HG03575 (cell line): ENCODE measurements around the gene NSMCE4A.
"Not testable (repeated sequence)": the region's sequence is repeated elsewhere in the genome, so short reads cannot be mapped to it uniquely, and the experiment has no call there.

Source experiments
- ATAC-seq: cut with Tn5 transposase; IDR thresholded peaks from one replicate; pipeline ENCODE4 v1.9.1; 2021; ENCODE audit not compliant: unreplicated experiment, insufficient number of reproducible peaks, low FRiP score; ENCODE audit errors: extremely low read depth

NSMCE4A gene

DNA sequence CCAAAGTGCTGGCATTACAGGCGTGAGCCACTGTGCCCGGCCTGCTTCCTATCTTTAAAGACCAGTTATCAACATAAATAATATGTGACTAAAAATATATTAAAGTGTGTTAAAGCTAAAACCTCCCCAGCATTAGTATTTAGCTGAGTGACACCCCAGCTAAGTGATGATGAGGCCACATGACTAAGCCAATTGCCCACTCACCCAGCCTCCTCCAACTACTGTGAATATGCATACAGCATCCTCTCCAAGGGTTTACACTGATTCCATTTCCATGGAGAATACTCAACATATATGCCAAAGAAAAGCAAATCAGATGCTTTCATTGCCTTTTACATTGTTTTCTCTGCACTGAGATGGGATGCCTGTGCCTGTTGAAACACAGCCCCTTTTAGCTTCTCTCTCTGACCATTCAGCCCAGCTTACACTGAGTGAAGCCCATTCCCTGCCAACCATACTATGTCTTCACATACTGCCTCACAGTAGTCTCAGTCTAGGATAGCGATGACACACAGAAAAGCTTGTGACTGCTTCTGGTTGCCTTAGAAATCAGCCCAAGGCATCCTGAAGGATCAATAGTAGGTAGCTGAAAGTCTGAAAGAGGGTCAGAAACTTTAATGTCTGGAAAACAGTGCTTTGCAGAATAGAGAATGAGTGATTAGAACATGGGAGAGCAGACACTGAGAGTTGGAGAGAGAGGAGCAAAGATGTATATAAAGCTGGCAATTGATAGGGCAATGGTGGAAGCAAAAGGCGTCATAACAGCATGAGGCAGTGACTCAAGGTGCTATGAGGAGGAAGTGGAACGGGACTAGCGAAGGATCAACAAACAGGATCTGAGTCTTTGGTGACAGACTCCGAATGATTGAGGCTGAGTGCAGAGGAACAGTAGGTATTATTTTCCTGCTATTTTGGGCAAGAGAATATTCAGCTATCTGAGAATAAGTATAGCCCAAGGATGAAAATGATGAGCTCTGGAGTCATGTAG lies 27.4 kb downstream of the NSMCE4A start:
- ATAC-seq, result no peak

DNA sequence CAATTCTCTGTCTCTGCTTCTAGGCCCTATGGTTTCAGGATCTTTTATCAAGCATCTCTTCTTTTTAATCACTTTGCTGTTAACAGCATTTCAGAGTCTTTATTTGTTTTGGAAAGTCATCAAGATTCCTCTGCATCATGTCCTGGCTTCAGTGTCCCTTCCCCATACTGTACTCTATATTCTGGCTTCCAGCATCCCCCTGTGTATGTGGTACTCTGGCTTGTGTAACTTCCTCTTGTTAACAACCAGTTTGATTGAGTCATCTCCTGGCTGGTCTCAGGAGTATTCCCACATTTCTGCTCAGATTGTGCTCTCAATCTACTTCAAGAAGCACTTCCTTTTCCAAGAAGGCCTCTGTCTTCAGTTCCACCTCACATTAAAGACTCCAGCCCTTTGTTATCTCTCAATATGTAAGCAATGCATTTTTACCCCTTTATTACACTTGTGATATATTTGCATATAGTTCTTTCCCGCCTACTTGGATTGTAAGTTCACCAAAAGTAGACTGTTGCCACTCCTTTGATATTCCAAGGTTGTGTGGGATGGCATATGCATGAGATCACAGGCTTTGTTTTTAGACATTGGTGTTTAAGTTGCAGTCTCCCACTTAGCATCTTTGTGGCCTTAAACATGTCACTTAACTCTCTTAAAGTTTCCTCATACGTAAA lies 32.1 kb downstream of the NSMCE4A start:
- ATAC-seq, result no peak

DNA sequence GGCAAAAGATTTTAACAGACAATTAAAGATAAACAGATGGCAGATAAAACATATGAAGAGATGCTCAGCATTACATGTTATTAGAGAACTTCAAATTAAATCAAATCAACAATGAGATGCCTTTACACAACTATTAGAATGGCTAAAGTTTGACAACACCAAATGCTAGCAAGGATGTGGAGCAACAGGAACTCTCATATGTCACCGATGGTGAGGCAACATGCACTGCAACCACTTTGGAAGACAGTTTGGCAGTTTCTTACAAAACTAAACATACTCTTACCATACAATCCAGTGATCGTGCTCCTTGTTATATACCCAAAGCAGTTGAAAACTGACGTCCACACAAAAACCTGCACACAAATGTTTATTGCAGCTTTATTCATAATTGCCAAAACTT lies 33.5 kb downstream of the NSMCE4A start:
- no peak for ATAC-seq

GRCh38 chr10:121936295-121936694 lies 38.7 kb downstream of the NSMCE4A start:
- ATAC-seq, result no peak

DNA sequence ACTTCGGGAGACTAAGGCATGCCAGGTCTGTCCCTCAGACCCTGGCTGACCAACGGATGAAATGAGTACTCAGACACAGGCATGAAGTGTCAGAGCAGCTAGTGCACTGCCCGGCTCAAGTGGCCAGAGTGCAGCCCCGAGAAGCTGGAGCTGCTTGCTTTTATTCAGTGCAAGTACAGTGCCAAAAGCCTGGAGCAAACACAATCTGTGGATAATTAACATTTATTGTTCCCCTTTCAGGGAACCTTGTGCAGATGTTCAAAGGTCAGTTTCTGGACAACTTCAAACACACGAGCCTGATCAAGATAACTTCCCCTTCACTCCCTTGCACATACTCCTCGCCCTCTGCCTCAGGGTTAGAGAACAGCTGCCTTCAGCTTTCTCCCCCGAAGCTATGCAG lies 39.3 kb downstream of the NSMCE4A start:
- no peak for ATAC-seq

DNA sequence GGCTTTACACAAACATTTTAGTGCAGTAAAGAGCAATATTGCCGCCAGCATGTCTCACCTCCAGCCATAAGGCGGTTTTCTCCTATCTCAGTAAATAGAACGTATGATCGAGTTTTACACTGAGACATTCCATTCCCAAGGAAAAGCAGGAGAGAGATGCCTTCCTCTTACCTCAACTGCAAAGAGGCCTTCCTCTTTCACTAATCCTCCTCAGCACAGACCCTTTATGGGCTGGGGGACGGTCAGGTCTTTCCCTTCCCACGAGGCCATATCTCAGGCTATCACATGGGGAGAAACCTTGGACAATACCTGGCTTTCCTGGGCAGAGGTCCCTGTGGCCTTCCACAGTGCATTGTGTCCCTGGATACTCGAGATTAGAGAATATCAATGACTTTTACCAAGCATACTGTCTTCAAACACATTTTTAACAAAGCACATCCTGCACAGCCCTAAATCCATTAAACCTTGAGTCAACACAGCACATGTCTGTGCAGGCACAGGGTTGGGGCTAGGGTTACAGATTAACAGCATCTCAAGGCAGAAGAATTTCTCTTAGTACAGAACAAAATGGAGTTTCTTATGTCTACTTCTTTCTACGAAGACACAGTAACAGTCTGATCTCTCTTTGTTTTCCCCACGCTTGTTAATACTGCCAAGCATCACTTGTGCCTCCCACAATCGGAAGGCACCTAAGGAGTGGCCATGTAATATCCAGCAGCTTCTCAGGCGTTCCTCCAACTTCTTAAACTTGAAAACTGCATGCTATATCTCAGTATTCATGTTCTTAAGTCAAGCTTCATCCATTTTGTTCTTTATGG lies 44.5 kb downstream of the NSMCE4A start:
- ATAC-seq, result not testable (repeated sequence)

DNA sequence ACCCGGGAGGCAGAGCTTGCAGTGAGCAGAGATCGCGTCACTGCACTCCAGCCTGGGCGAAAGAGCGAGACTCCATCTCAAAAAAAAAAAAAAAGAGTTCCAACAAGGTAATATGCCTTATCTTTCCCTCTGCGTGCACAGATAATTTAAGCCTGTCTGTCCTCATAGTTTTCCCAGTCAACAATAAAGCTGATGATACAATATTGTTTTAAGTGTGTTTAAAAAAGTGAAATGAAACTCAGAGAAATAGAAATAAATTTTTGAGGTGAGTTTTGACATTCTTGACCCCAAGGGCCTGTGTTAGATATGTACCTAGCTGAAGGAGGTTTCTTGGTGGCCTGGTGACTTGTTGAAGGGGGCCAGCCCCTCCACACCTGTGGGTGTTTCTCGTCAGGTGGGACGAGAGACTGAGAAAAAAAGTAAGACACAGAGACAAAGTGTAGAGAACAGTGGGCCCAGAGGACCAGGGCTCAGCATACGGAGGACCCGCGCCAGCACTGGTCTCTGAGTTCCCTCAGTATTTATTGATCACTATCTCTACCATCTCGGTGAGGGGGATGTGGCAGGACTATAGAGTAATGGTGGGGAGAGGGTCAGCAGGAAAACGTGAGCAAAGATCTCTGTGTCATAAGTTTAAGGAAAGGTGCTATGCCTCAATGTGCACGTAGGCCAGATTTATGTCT lies 45.3 kb downstream of the NSMCE4A start:
- ATAC-seq, result not testable (repeated sequence)

DNA sequence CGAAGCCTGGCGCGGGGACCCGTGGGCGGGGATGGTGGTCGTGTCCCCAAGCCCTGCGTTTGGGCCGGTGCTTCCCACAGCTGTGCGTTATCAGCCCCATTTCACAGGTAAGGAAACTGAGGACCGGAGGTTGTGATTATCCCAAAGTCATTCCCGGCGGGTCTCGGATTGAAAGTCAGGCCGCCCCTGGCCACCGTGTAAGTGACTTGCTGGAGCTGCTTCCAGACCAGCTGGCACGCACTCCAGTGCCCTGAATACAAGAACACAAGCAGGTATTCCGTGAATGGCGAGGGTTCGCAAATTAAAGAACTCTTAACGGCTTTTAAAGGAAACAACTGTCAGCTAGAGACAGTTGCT lies 46.5 kb downstream of the NSMCE4A start:
- ATAC-seq, result no peak

- ATAC-seq, result no peak
Measured at GRCh38 chr10:121927841-121928527, 47.0 kb downstream of the NSMCE4A start, which contains the start of gene ATE1. ATE1 (minus strand) TSS chr10:121928031; CDS start chr10:121927949, 82 bp downstream.

DNA sequence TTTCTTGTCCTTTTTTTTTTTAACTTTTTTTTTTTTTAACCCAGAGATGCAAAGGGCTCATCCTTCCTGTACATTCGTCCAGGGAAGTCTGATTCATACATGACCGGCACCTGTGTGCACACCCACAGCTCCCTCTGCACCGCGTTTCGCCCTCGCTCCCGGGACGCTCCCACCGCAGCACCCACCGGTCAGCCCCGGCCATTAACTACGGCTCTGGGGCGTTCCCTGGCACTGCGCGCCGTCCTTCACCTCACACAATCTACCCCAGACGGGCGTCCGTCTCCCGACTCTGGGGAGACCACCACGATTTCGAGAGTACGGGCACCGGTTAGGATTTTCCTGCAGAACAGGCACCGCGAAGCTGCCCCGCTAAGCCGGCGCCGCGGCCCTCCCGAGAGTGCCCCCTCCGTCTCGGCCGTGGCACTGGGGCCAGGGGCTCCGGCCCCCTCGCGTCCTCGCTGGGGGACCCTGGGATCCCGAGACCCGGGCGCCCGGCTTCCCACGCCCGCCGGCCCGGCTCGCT lies 47.6 kb downstream of the NSMCE4A start:
- no peak for ATAC-seq

DNA sequence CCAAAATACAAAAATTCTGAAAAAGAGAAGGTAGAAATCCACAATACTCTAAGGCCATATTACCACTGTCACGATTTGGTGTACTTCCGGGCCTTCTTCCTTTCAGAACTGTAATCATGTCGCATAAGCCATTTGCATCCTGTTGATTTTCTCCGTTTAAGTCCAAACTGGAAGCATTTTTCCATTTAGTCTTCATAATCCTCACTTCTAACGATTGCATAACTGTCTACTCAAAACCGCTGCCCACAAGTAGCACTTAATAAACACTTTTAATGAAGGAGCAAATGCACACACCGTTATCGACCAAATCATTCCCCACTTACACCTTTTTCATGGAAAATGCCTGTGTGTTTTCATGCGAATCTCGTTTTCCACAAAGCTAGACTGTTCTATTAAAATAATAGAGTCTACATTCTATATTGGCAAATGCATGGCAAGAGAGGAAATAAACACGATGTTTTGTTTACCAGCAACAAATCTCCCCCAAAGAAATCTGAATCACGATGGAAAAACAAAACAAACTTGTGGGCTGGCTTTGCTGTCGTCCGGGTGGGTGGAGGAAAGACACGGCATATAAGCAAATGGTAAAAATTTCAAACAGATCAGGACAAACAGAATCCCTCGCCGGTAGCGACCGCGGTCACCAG lies 48.2 kb downstream of the NSMCE4A start:
- no peak for ATAC-seq

DNA sequence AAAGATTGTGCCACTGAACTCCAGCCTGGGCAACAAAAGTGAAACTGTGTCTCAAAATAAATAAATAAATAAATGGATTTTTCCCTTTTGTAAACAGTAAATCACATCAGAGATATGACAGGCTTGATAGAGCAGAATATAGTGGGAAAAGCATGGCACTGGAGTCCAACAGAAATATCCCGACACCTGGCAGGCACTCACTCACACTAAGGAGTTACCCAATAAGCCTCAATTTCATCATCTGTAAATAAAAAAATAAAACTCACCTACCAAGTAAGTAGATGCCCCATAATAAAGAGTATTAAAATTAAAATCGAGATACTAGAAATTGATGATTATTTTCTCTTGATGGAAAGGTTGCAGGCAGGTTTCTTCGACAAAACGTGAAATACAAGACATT lies 48.9 kb downstream of the NSMCE4A start:
- ATAC-seq, result no peak

DNA sequence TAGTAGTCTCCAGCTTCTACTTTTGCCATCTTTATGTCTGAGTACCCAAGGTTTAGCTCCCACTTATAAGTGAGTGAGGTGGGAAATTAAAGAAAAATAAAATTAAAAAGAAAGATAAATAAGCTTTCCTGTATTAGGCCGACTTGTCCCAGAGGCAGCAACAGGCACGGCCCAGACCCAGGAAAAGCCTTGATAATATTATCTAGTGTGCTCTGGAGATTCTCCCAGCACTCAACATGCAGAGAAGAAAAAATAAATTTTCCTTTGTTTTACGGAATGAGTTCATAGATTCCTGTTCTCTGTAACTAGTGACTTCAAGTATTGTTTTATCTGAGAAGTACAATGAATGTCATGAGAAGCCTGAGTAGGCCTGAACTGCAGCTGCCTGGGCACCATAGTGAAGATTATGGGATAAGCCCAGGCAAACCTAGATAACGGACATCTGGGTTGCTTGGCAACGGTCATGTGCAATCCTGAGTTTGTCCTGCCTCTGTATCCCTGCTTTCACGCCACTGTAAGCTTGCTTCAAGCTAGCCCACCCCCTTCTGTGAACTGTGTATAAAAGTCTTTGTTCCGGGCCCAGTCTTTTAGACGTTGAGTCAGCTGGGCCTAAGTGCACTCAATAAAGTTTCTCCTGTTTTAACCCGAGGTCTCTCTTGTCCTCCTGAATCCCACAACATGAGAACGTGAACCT lies 53.6 kb downstream of the NSMCE4A start:
- no peak for ATAC-seq

DNA sequence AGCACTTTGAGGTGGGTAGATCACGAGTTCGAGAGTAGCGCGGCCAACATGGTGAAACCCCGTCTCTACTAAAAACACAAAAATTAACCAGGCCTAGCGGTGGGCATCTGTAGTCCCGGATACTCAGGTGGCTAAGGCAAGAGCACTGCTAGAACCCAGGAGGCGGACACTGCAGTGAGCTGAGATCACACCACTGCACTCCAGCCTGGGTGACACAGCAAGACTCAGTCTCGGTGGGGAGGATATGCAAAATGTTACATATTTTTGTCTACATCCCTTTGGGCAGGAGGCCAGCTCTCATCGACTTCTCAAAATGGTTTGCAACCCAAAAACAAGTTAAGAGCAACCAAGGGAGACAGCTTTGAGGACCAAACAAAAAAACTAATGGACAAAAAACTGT lies 55.4 kb downstream of the NSMCE4A start:
- ATAC-seq, result no peak

DNA sequence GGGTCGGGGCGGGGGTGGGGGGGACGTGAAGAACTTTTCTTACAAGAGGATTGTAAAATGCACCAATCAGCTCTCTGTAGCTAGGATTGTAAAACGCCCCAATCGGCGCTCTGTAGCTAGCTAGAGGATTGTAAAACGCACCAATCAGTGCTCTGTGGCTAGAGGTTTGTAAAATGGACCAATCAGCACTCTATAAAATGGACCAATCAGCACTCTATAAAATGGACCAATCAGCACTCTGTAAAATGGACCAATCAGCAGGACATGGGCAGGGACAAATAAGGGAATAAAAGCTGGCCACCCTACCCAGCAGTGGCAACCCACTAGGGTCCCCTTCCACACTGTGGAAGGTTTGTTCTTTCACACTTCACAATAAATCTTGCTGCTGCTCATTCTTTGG lies 56.2 kb downstream of the NSMCE4A start:
- ATAC-seq, result not testable (repeated sequence)

GRCh38 chr10:121914661-121915060 lies 60.4 kb downstream of the NSMCE4A start:
- no peak for ATAC-seq

DNA sequence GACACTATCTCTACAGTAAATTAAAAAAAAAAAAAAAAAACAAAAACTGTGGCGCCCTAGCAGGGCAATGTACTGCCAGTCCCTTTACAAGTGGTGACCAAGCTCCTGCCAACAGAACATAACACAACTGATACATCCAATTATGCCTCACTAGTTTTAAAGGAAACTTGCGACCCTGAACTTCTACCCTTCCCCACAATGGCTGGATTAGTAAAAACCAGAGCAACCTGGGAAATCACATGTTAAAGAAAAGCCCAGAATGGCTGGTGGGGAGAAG lies 63.7 kb downstream of the NSMCE4A start:
- ATAC-seq, result no peak
